Articular chondrocyte of knee joint (primary cell): ENCODE results near the gene ACAP3. TPM values are rescaled to one million over a fixed set of nuclear protein-coding genes. Genes with fewer than 3 reads are reported as not detected.

Experiments
- small RNA-seq: library from RNA; depleted of rRNA; stranded (forward); fragments of <200 nt; gene quantifications from one replicate; pipeline ENCODE3, GENCODE V24; 2012
- total RNA-seq: library from RNA; depleted of rRNA; stranded (reverse); fragments of >200 nt; gene quantifications from 2 replicates; pipeline ENCODE4 v1.2.3, GENCODE V29; 2012

Gene ACAP3, protein sequence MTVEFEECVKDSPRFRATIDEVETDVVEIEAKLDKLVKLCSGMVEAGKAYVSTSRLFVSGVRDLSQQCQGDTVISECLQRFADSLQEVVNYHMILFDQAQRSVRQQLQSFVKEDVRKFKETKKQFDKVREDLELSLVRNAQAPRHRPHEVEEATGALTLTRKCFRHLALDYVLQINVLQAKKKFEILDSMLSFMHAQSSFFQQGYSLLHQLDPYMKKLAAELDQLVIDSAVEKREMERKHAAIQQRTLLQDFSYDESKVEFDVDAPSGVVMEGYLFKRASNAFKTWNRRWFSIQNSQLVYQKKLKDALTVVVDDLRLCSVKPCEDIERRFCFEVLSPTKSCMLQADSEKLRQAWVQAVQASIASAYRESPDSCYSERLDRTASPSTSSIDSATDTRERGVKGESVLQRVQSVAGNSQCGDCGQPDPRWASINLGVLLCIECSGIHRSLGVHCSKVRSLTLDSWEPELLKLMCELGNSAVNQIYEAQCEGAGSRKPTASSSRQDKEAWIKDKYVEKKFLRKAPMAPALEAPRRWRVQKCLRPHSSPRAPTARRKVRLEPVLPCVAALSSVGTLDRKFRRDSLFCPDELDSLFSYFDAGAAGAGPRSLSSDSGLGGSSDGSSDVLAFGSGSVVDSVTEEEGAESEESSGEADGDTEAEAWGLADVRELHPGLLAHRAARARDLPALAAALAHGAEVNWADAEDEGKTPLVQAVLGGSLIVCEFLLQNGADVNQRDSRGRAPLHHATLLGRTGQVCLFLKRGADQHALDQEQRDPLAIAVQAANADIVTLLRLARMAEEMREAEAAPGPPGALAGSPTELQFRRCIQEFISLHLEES
- 19.2 and 24.7 TPM in 2 replicates for total RNA-seq

DNA sequence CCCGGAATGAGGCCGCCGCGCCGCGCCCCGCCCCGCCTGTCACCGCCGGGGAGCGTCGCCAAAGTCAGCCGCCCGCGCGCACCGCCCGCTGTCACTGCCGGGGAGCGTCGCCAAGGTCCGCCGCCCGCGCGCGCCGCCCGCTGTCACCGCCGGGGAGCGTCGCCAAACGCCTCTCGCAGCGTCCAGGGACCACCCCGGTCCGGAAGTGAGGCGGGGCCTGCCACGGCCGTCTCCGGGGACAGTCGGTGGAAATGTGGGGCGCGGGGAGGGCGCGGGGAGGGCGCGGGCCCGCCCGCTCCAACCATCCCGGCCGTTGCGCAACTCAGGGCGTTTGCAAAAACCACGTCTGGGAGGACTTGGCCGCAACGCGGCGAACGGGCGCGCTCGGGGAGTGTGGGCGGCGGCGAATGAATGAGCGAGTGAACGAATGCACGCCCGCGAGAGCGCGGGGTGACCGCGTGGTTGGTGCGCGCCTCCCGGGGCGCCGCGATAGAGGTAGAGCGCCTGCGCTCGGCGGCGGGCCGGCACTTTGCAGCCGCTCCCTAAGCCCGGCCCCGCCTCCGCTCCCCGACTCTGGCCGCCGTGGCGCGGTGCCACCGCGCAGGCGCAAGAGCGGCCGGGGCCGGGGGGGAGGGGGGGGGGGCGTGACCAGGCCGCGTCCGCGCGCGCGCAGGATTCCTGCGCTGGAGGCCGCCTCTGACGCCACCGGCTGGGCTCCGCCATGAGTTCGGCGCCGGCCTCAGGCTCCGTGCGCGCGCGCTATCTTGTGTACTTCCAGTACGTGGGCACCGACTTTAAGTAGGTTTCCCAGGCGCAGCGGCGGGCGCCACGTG is at the start of gene ACAP3, which contains the start of gene PUSL1:
ACAP3 (minus strand) TSS at position 8 of the 833 bp plus-strand sequence. CDS start 115 bp downstream, outside the sequence.
PUSL1 (plus strand) TSS at position 675 of the 833 bp plus-strand sequence; CDS start at position 722, 47 bp downstream.

DNA sequence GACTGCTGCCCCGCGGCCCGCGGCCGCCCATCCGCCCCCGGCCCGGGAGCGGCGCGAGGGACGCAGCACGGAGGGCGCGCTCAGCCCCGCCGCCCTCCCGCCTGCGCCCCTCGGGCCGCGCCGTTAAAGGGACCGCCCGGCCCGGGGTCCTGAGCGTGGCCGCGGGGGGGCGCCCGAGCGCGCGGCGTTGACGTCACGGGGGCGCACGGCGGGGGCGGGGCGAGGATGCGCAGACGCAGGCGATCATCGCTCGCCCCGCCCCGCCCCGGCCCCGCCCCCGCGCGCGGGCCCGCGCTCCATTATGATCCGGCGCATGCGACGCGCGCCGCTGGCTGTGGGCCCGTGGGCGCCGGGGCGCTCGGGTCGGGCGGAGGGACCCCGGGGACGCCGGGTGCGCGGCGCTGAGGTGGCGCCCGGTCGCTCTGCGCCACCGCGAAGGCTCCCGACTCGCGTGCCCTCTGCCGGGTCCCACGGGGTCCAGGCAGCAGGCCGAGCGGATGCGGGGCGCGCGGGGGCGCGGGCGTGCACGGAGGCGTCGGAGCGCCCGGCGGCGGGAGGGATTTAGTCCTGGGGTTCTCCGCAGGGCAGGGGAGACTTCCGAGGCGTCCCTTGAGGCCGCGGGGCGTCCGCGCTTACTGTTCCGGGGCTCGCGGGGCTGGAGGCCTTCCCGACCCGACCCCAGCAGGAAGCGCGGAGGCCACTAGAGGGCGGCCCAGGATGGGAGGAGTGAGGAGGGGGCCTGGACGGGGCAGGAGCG is 41.7 kb upstream of the ACAP3 start, which contains the start of gene DVL1:
DVL1 (minus strand) TSS at position 163 of the 757 bp plus-strand sequence. CDS start 353 bp downstream, outside the sequence.

DNA sequence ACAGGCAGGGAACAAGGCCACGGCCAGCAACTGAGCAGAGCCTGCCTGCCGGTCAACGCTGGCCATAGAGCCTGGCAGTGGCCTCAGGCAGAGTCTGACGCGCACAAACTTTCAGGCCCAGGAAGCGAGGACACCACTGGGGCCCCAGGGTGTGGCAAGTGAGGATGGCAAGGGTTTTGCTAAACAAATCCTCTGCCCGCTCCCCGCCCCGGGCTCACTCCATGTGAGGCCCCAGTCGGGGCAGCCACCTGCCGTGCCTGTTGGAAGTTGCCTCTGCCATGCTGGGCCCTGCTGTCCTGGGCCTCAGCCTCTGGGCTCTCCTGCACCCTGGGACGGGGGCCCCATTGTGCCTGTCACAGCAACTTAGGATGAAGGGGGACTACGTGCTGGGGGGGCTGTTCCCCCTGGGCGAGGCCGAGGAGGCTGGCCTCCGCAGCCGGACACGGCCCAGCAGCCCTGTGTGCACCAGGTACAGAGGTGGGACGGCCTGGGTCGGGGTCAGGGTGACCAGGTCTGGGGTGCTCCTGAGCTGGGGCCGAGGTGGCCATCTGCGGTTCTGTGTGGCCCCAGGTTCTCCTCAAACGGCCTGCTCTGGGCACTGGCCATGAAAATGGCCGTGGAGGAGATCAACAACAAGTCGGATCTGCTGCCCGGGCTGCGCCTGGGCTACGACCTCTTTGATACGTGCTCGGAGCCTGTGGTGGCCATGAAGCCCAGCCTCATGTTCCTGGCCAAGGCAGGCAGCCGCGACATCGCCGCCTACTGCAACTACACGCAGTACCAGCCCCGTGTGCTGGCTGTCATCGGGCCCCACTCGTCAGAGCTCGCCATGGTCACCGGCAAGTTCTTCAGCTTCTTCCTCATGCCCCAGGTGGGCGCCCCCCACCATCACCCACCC is 23.6 kb upstream of the ACAP3 start, which contains the start of gene TAS1R3:
TAS1R3 (plus strand) TSS at position 213 of the 898 bp plus-strand sequence; CDS start at position 279, 66 bp downstream.

DNA sequence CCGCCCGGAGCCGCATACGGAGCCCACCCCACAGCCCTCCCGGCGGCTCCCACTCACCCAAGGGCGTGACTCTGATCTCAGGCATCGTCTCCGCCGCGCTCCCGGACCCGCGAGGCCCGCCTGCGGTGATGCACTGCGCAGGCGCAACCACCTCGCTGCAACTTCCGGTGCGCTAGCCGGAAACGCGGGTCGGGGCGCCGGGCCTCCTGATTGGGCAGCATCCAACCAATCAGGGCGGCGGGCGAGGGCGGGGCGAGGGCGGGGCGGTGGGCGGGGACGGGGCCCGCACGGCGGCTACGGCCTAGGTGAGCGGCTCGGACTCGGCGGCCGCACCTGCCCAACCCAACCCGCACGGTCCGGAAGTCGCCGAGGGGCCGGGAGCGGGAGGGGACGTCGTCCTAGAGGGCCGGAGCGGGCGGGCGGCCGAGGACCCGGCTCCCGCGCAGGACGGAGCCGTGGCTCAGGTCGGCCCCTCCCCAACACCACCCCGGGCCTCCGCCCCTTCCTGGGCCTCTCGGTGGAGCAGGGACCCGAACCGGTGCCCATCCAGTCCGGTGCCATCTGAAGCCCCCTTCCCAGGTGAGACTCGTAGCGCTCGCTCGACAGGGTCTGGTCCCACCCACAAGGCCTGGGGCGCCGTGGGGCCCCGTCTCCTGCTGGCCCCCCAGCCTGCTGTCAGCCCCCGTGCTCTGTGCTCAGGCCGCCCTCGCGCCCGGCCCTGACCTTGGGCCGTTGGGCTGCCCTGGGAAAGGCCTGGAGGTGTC is 17.0 kb upstream of the ACAP3 start, which contains the start of the genes CPTP and INTS11:
CPTP (plus strand) TSS at position 279 of the 764 bp plus-strand sequence. CDS start 2,109 bp downstream, outside the sequence.
INTS11 (minus strand) TSS at position 137 of the 764 bp plus-strand sequence; CDS start at position 85, 52 bp downstream.

DNA sequence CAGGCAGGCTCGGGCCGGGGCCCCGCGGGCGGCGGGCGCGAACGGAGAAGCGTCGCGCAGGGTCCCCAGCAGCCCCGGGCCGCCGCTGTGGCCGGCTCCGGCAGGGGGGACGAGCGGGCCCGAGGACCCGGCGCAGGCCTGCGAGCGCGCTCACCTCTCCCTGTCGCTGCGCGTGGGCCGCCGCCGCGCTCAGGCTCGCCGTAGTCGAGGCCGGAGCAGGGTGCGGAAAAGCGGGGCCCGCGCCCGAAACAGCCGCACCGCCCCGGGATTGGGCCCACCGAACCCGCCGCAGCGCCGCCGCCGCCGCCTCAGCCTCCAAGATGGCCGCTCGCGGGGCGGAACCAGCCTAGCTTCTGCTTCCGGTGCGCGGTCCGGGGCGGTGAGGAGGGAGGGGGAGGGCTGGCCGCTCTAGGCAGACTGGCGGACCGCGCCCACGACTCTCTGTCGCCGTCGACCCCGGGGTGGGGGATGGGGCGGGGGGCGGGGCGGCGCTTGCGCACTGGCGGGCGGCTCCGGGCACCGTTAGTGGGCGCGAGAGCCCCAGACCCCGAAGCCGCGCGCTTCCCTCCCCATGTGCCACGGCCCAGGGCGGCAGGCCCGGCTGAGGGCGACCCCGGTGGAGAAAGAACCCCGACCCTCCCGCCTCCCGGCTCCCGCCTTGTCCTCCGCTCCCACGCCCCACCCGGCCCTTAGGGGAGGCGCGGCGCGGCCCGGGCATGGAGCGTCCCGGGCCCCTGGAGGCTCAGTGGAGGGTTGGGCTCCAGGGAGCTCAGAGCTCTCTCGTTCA is 34.0 kb downstream of the ACAP3 start, which contains the start of gene UBE2J2:
UBE2J2 (minus strand) TSS at position 343 of the 787 bp plus-strand sequence. CDS start 5,862 bp downstream, outside the sequence.

DNA sequence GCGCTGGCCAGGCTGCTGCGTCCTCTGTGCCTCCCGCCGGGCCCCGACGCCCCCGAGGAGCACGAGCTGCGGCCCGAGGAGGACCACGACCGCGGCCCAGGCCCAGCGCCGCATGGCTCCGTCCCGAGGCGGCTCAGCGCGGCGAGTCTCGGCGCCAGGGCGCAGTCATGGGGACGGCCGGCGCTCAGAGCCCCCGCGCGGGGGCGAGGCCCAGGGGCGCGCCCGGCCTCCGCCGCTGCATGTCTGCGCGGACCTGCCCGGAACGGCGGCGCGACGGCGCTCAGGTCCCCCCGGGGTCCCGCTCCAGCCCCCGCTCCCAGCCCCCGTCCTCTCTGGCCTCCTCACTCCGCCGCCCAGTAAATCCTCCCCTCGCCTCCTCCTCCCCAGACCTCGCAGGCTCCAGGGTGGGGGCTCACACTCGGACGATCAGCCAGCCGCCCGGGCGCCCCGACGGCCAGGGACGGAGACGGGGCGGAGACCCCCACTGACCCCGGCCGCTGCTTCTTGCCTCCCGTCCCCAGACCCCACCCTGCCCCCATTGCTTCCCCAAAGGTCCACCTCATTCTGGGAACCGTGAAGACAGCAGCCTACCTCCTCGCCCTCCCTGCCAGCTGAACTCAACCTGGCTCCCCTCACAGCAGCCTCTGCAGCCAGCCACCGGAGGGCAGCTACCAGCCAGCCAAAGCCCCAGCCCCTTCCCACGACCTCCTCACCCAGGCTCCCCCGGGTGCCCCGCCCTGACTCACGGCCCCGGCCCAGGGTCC is 61.0 kb downstream of the ACAP3 start, which contains the start of gene C1QTNF12:
C1QTNF12 (minus strand) TSS at position 146 of the 764 bp plus-strand sequence; CDS start at position 114, 32 bp downstream.

Small RNA genes within 50 kb of the gene (small RNA-seq; reads per million reads assigned to genes)
- not detected for gene MIR6726

Other genes starting within 250 kb of the ACAP3 start
- not detected in 2 replicates for gene RNF223, start 233.6 kb downstream of the ACAP3 start, total RNA-seq
- gene C1orf159, start 191.8 kb downstream of the ACAP3 start, total RNA-seq: 4.8 and 5.2 TPM in 2 replicates
- gene TTLL10, start 134.1 kb downstream of the ACAP3 start, total RNA-seq: not detected in 2 replicates
- gene TNFRSF18, start 101.3 kb downstream of the ACAP3 start, total RNA-seq: 0.32 and 0.39 TPM in 2 replicates
- 0.13 TPM in 1 of 2 replicates, not detected in the other for gene TNFRSF4, start 93.8 kb downstream of the ACAP3 start, total RNA-seq
- gene SDF4, start 75.9 kb downstream of the ACAP3 start, total RNA-seq: 121 and 122 TPM in 2 replicates
- 16.3 and 18.9 TPM in 2 replicates for gene B3GALT6, start 75.7 kb downstream of the ACAP3 start, total RNA-seq
- 0.43 and 0.65 TPM in 2 replicates for gene C1QTNF12, start 61.2 kb downstream of the ACAP3 start, total RNA-seq
- 26.9 and 30.3 TPM in 2 replicates for gene UBE2J2, start 34.1 kb downstream of the ACAP3 start, total RNA-seq
- 0.76 and 0.78 TPM in 2 replicates for gene SCNN1D, start 27.5 kb downstream of the ACAP3 start, total RNA-seq
- gene PUSL1, start 667 bp upstream of the ACAP3 start, total RNA-seq: 16.2 and 22.7 TPM in 2 replicates
- 43.3 and 46.8 TPM in 2 replicates for gene INTS11, start 16.7 kb upstream of the ACAP3 start, total RNA-seq
- gene CPTP, start 16.9 kb upstream of the ACAP3 start, total RNA-seq: 10.3 and 12.6 TPM in 2 replicates
- gene TAS1R3, start 23.4 kb upstream of the ACAP3 start, total RNA-seq: under 0.01 and 0.22 TPM in 2 replicates
- gene DVL1, start 41.5 kb upstream of the ACAP3 start, total RNA-seq: 30.4 and 31.7 TPM in 2 replicates
- 507 and 540 TPM in 2 replicates for gene MXRA8, start 50.6 kb upstream of the ACAP3 start, total RNA-seq
- 60.2 and 63.8 TPM in 2 replicates for gene AURKAIP1, start 67.3 kb upstream of the ACAP3 start, total RNA-seq
- 111 and 123 TPM in 2 replicates for gene CCNL2, start 91.4 kb upstream of the ACAP3 start, total RNA-seq
- 96.8 and 105 TPM in 2 replicates for gene MRPL20, start 99.4 kb upstream of the ACAP3 start, total RNA-seq
- gene ANKRD65, start 113.3 kb upstream of the ACAP3 start, total RNA-seq: 1.7 and 2.9 TPM in 2 replicates
- gene VWA1, start 127.8 kb upstream of the ACAP3 start, total RNA-seq: 2.6 and 4.1 TPM in 2 replicates
- gene ATAD3C, start 141.8 kb upstream of the ACAP3 start, total RNA-seq: under 0.01 and 0.13 TPM in 2 replicates
- gene ATAD3B, start 163.8 kb upstream of the ACAP3 start, total RNA-seq: 5.4 and 8.6 TPM in 2 replicates
- 7.9 and 21.6 TPM in 2 replicates for gene ATAD3A, start 204.2 kb upstream of the ACAP3 start, total RNA-seq
- gene TMEM240, start 232.7 kb upstream of the ACAP3 start, total RNA-seq: 2.2 and 3.2 TPM in 2 replicates